Body of pancreas (tissue), 4 donors: Measurements from ENCODE around the gene TFPI.
"Not testable (repeated sequence)": the region's sequence is repeated elsewhere in the genome, so short reads cannot be mapped to it uniquely, and the experiment has no call there.

Experiments
- POLR2A ChIP-seq, 3 donors: fragments of 450-650 bp; IDR thresholded peaks; one replicate each; pipeline ENCODE4 v1.6.1; 2016; ENCODE audit warnings: antibody characterized with exemption in 3 of 3, mild to moderate bottlenecking in 2 of 3
- TF ChIP-seq, protein P1 (sequence below), 7 experiments: fragments of 450-650 bp in 4 of 7; fragments of 200-600 bp in 3 of 7; sonication (generic) in 3 of 7; IDR thresholded peaks; one replicate each; pipeline ENCODE4 v1.5.1; 2016 to 2019; ENCODE audit warnings: antibody characterized with exemption in 7 of 7

DNA sequence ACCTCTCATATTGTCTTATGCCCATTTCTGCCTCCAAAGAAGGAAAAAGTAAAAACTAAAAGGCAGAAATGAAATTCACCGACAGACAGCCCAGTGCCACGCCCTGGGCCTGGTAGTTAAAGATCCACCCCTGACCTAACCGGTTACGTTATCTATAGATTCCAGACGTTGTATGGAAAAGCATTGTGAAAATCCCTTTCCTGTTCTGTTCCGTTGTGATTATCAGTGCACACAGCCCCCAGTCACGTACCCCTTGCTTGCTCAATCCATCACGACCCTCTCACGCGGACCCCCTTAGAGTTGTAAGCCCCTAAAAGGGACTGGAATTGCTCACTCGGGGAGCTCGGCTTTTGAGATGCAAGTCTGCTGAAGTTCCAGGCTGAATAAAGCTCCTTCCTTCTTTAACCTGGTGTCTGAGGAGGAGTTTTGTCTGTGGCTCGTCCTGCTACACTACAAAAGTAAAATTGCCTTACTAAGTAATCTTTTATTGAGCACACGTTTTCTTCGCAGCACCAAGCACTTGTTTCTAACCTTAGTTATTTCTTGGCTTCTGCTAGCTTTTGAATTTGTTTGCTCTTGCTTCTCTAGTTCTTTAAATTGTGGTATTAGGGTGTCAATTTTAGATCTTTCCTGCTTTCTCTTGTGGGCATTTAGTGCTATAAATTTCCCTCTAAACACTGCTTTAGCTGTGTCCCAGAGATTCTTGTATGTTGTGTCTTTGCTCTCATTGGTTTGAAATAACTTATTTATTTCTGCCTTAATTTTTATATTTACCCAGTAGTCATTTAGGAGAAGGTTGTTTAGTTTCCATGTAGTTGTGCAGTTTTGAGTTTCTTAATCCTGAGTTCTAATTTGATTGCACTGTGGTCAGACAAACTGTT, 37.4 kb downstream of the TFPI start:
- not testable (repeated sequence) for TF ChIP-seq POLR2A (IDR thresholded peaks at IDR 0.05)
- TF ChIP-seq, protein P1, sequence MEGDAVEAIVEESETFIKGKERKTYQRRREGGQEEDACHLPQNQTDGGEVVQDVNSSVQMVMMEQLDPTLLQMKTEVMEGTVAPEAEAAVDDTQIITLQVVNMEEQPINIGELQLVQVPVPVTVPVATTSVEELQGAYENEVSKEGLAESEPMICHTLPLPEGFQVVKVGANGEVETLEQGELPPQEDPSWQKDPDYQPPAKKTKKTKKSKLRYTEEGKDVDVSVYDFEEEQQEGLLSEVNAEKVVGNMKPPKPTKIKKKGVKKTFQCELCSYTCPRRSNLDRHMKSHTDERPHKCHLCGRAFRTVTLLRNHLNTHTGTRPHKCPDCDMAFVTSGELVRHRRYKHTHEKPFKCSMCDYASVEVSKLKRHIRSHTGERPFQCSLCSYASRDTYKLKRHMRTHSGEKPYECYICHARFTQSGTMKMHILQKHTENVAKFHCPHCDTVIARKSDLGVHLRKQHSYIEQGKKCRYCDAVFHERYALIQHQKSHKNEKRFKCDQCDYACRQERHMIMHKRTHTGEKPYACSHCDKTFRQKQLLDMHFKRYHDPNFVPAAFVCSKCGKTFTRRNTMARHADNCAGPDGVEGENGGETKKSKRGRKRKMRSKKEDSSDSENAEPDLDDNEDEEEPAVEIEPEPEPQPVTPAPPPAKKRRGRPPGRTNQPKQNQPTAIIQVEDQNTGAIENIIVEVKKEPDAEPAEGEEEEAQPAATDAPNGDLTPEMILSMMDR (IDR thresholded peaks at IDR 0.05), result not testable (repeated sequence)
